GM23338 (cell line): Measurements from ENCODE around the gene NOSIP. TPM values are rescaled to one million over a fixed set of nuclear protein-coding genes. Genes with fewer than 3 reads are reported as not detected.

Experiments used
- ATAC-seq: fragments of 200-7000 bp; cut with Tn5 transposase; 3 replicates; pipeline ENCODE4 v1.9.1; 2020
- DNase-seq: peaks from one replicate; pipeline ENCODE4 v3.0.0-alpha.2; 2015; ENCODE audit warnings: low spot score
- H2AFZ ChIP-seq: fragments of 200-600 bp; sonication (generic); 2 replicates; pipeline ENCODE4 v1.8.0; 2016; ENCODE audit warnings: antibody characterized with exemption, mild to moderate bottlenecking, moderate library complexity
- H3F3A ChIP-seq: fragments of 200-600 bp; sonication (generic); replicated peaks from 2 replicates; pipeline ENCODE4 v1.8.0; 2017; ENCODE audit warnings: antibody characterized with exemption, mixed run types, low read depth
- H3K27ac ChIP-seq: fragments of 200-600 bp; sonication (generic); 2 replicates; pipeline ENCODE4 v1.6.1; 2016; ENCODE audit warnings: low read depth
- H3K27me3 ChIP-seq: fragments of 200-600 bp; sonication (generic); 2 replicates; pipeline ENCODE4 v1.8.0; 2016; ENCODE audit warnings: mild to moderate bottlenecking, mixed run types, moderate library complexity; ENCODE audit not compliant: insufficient read depth
- H3K36me3 ChIP-seq: fragments of 200-600 bp; sonication (generic); 2 replicates; pipeline ENCODE4 v1.8.0; 2016; ENCODE audit warnings: mild to moderate bottlenecking; ENCODE audit not compliant: insufficient read depth
- H3K4me1 ChIP-seq: fragments of 200-600 bp; sonication (generic); 2 replicates; pipeline ENCODE4 v1.8.0; 2016; ENCODE audit warnings: mild to moderate bottlenecking, moderate library complexity; ENCODE audit not compliant: insufficient read depth
- H3K4me2 ChIP-seq: fragments of 200-600 bp; sonication (generic); 2 replicates; pipeline ENCODE4 v1.7.1; 2017; ENCODE audit warnings: mixed run types
- H3K4me3 ChIP-seq: fragments of 200-600 bp; sonication (generic); 2 replicates; pipeline ENCODE4 v1.6.1; 2016; ENCODE audit warnings: mixed run types
- H3K79me2 ChIP-seq: fragments of 200-600 bp; sonication (generic); replicated peaks from 2 replicates; pipeline ENCODE4 v1.8.0; 2017; ENCODE audit warnings: mild to moderate bottlenecking; ENCODE audit not compliant: insufficient read depth
- H3K9me2 ChIP-seq: fragments of 200-600 bp; sonication (generic); 2 replicates; pipeline ENCODE4 v1.8.0; 2017; ENCODE audit not compliant: insufficient read depth
- H4K20me1 ChIP-seq: fragments of 200-600 bp; sonication (generic); replicated peaks from 2 replicates; pipeline ENCODE4 v1.8.0; 2017; ENCODE audit warnings: mild to moderate bottlenecking; ENCODE audit not compliant: insufficient read depth
- H3K27ac Mint-ChIP-seq: 2 replicates; pipeline ENCODE4 v1.8.0; 2020; ENCODE audit warnings: inconsistent platforms, mild to moderate bottlenecking, moderate library complexity, mixed read lengths
- H3K27me3 Mint-ChIP-seq: 3 replicates; pipeline ENCODE4 v1.8.0; 2022; ENCODE audit warnings: low read depth, mild to moderate bottlenecking, moderate library complexity, mixed read lengths, inconsistent platforms; ENCODE audit not compliant: insufficient read depth, poor library complexity
- H3K36me3 Mint-ChIP-seq: 3 replicates; pipeline ENCODE4 v1.8.0; 2021; ENCODE audit warnings: low read depth, mild to moderate bottlenecking, inconsistent platforms, moderate library complexity, mixed read lengths
- H3K4me1 Mint-ChIP-seq: 3 replicates; pipeline ENCODE4 v1.8.0; 2020; ENCODE audit warnings: mild to moderate bottlenecking, inconsistent platforms, mixed read lengths
- H3K4me3 Mint-ChIP-seq: 3 replicates; pipeline ENCODE4 v1.8.0; 2021; ENCODE audit warnings: moderate library complexity, mild to moderate bottlenecking, inconsistent platforms, mixed read lengths
- H3K9me3 Mint-ChIP-seq: 3 replicates; pipeline ENCODE4 v1.8.0; 2020; ENCODE audit warnings: moderate library complexity, mild to moderate bottlenecking, inconsistent platforms, mixed read lengths
- EZH2 ChIP-seq: fragments of 200-600 bp; sonication (generic); IDR thresholded peaks from one replicate; pipeline ENCODE4 v1.8.0; 2017; ENCODE audit warnings: antibody characterized with exemption, mild to moderate bottlenecking, low read depth; ENCODE audit not compliant: unreplicated experiment
- EZH2phosphoT487 ChIP-seq: fragments of 200-600 bp; sonication (generic); IDR thresholded peaks from one replicate; pipeline ENCODE4 v1.8.1; 2018; ENCODE audit warnings: antibody characterized with exemption; ENCODE audit not compliant: unreplicated experiment
- JUNB ChIP-seq: IDR thresholded peaks from one replicate; pipeline ENCODE4 v1.6.1; 2016; ENCODE audit warnings: antibody characterized with exemption; ENCODE audit not compliant: unreplicated experiment
- NANOG ChIP-seq: IDR thresholded peaks from 2 replicates; pipeline ENCODE4 v1.6.1; 2016; ENCODE audit warnings: antibody characterized with exemption, borderline replicate concordance
- POLR2AphosphoS5 ChIP-seq: IDR thresholded peaks from 2 replicates; pipeline ENCODE4 v1.6.1; 2016; ENCODE audit warnings: antibody characterized with exemption, low read depth
- STAT1 ChIP-seq: IDR thresholded peaks from one replicate; pipeline ENCODE4 v1.6.1; 2016; ENCODE audit warnings: antibody characterized with exemption; ENCODE audit not compliant: unreplicated experiment
- ZNF114 ChIP-seq: fragments of 250-450 bp; sonication (Bioruptor Pico); IDR thresholded peaks from 2 replicates; pipeline ENCODE4 v1.5.0; 2020; ENCODE audit warnings: mild to moderate bottlenecking, moderate library complexity
- ZNF331 ChIP-seq: fragments of 250-450 bp; sonication (Bioruptor Pico); IDR thresholded peaks from 2 replicates; pipeline ENCODE4 v1.5.0; 2020; ENCODE audit warnings: low read depth, mild to moderate bottlenecking, moderate library complexity
- polyA plus RNA-seq: library from polyadenylated mRNA; unstranded; fragments of >200 nt; fragmentation: Nextera tagmentation; extraction: Ambion mirVana; gene quantifications from 2 replicates; pipeline ENCODE4 v1.2.1, GENCODE V29; 2016
- total RNA-seq: library from RNA; depleted of rRNA; stranded (reverse); fragments of >200 nt; shearing (Covaris generic); gene quantifications from 2 replicates; pipeline ENCODE4 v1.2.3, GENCODE V29; 2014
- TF ChIP-seq, protein P1 (sequence below): IDR thresholded peaks from 2 replicates; pipeline ENCODE4 v1.6.1; 2016; ENCODE audit warnings: antibody characterized with exemption
- TF ChIP-seq, protein P2 (sequence below): IDR thresholded peaks from one replicate; pipeline ENCODE4 v1.6.1; 2018; ENCODE audit warnings: antibody characterized with exemption; ENCODE audit not compliant: unreplicated experiment
- TF ChIP-seq, protein P3 (sequence below), 2 experiments: fragments of 200-600 bp in 1 of 2; sonication (generic) in 1 of 2; conservative IDR thresholded peaks; 2 replicates each; pipeline versions ENCODE4 v1.5.1 to v1.6.1; 2016 to 2017; ENCODE audit warnings: antibody characterized with exemption in 2 of 2, low read depth in 2 of 2, mild to moderate bottlenecking in 2 of 2, moderate library complexity in 1 of 2

Gene NOSIP
- total and polyA plus RNA-seq, 2 experiments from 2014 or later: 88.5 to 143 TPM

DNA sequence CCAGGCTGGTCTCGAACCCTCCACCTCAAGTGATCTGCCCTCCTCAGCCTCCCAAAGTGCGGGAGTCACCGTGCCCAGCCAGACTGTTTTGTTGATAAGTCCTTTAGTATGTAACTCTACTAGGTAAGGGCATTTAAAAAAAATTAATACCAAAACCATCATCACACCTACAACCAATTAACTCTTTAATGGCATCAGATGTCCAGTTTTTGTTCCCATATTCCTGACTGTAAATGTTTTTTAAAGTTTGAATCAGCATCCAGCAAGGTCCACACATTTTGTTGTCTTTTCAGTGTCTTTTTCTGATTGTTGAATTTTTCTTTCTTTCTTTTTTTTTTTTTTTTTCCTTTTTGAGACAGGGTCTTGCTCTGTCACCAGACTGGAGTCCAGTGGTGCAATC, 62.3 kb downstream of the NOSIP start (continued):
- TF ChIP-seq, protein P1, sequence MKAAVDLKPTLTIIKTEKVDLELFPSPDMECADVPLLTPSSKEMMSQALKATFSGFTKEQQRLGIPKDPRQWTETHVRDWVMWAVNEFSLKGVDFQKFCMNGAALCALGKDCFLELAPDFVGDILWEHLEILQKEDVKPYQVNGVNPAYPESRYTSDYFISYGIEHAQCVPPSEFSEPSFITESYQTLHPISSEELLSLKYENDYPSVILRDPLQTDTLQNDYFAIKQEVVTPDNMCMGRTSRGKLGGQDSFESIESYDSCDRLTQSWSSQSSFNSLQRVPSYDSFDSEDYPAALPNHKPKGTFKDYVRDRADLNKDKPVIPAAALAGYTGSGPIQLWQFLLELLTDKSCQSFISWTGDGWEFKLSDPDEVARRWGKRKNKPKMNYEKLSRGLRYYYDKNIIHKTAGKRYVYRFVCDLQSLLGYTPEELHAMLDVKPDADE: no peak
- TF ChIP-seq, protein P2, sequence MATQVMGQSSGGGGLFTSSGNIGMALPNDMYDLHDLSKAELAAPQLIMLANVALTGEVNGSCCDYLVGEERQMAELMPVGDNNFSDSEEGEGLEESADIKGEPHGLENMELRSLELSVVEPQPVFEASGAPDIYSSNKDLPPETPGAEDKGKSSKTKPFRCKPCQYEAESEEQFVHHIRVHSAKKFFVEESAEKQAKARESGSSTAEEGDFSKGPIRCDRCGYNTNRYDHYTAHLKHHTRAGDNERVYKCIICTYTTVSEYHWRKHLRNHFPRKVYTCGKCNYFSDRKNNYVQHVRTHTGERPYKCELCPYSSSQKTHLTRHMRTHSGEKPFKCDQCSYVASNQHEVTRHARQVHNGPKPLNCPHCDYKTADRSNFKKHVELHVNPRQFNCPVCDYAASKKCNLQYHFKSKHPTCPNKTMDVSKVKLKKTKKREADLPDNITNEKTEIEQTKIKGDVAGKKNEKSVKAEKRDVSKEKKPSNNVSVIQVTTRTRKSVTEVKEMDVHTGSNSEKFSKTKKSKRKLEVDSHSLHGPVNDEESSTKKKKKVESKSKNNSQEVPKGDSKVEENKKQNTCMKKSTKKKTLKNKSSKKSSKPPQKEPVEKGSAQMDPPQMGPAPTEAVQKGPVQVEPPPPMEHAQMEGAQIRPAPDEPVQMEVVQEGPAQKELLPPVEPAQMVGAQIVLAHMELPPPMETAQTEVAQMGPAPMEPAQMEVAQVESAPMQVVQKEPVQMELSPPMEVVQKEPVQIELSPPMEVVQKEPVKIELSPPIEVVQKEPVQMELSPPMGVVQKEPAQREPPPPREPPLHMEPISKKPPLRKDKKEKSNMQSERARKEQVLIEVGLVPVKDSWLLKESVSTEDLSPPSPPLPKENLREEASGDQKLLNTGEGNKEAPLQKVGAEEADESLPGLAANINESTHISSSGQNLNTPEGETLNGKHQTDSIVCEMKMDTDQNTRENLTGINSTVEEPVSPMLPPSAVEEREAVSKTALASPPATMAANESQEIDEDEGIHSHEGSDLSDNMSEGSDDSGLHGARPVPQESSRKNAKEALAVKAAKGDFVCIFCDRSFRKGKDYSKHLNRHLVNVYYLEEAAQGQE: no peak
- TF ChIP-seq EZH2 (no peak), NANOG (no peak)

DNA sequence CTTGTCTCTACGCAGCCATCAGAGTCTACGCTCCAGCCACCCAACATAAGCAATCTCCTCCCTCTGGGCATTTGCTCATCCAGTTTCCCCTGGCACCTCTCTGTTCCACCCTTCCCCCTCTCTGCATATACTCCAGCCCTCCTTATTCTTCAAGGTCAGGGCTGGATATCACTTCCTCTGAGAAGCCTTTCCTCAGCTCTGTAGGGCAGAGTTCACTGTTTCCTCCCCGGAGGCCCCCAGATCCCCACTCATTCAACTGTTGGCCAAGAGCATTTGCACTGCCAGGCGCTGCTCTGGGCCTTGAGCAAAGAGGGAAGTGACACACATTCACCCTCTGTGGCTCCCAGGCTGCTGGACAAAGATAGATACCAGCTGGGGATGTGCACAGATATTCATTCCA, 64.6 kb downstream of the NOSIP start:
- H3K36me3 Mint-ChIP-seq: peaks cover 23% of the 10 kb centered on the region
- TF ChIP-seq EZH2: no peak
- TF ChIP-seq ZNF114: no peak
- TF ChIP-seq, protein P3, sequence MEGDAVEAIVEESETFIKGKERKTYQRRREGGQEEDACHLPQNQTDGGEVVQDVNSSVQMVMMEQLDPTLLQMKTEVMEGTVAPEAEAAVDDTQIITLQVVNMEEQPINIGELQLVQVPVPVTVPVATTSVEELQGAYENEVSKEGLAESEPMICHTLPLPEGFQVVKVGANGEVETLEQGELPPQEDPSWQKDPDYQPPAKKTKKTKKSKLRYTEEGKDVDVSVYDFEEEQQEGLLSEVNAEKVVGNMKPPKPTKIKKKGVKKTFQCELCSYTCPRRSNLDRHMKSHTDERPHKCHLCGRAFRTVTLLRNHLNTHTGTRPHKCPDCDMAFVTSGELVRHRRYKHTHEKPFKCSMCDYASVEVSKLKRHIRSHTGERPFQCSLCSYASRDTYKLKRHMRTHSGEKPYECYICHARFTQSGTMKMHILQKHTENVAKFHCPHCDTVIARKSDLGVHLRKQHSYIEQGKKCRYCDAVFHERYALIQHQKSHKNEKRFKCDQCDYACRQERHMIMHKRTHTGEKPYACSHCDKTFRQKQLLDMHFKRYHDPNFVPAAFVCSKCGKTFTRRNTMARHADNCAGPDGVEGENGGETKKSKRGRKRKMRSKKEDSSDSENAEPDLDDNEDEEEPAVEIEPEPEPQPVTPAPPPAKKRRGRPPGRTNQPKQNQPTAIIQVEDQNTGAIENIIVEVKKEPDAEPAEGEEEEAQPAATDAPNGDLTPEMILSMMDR (conservative IDR thresholded peaks at IDR 0.05; ENCODE audit: low read depth in 2 of 2): no peak
- TF ChIP-seq ZNF331 (CRISPR knock-in tag): no peak
- no peak for TF ChIP-seq STAT1
- TF ChIP-seq, protein P1: no peak
- TF ChIP-seq NANOG: no peak
- no peak for TF ChIP-seq JUNB
- no peak for TF ChIP-seq POLR2AphosphoS5
- TF ChIP-seq EZH2phosphoT487: no peak
- TF ChIP-seq, protein P2: no peak

More for the DNA sequence above, 64.6 kb downstream of the NOSIP start:
- Histone ChIP-seq H3K4me2 (no peak overlapping the region), H3K27me3 (no peaks in the 10 kb centered on the region), H3K4me3 (no peak overlapping the region), H3K36me3 (peaks cover 5% of the 10 kb centered on the region), H2AFZ (no peak overlapping the region), H3K79me2 (peaks cover 11% of the 10 kb centered on the region; the same call in 1 of the 2 replicates), H3F3A (peaks cover 25% of the 10 kb centered on the region; the same call in 1 of the 2 replicates), H3K9me2 (no peaks in the 10 kb centered on the region), H4K20me1 (peaks cover 10% of the 10 kb centered on the region), H3K27ac (no peak overlapping the region), H3K4me1 (peaks cover 21% of the 10 kb centered on the region)
- no peak overlapping the region; the same call in 2 of the 3 replicates for H3K4me3 Mint-ChIP-seq
- H3K4me1 Mint-ChIP-seq: peaks cover 16% of the 10 kb centered on the region
- H3K9me3 Mint-ChIP-seq: no peaks in the 10 kb centered on the region; the same call in 2 of the 3 replicates
- H3K27me3 Mint-ChIP-seq: peaks cover 16% of the 10 kb centered on the region
- H3K27ac Mint-ChIP-seq: no peak overlapping the region
- DNase-seq (no peak), ATAC-seq (no peak)
